A673 (cell line): ENCODE results near the gene KLK3. TPM values are rescaled to one million over a fixed set of nuclear protein-coding genes. Genes with fewer than 3 reads are reported as not detected.

Source experiments
- BruUV-seq: library from RNA; stranded (reverse); fragments of 400-500 nt; replicated peaks from 2 replicates; lab custom pipeline; 2021; lab: Mats Ljungman, UMichigan
- CTCF ChIA-PET: fragments of 300-600 bp; sonication (Branson Sonifier 250); formaldehyde crosslinking; loops from one replicate; lab custom pipeline; 2022; ENCODE audit warnings: antibody characterized with exemption; lab: Charles Lee
- POLR2A ChIA-PET: fragments of 300-600 bp; sonication (Branson Sonifier 250); formaldehyde crosslinking; loops from one replicate; lab custom pipeline; 2022; ENCODE audit warnings: antibody characterized with exemption; ENCODE audit not compliant: low non-redundant PET; lab: Charles Lee
- DNase-seq: peaks from one replicate; pipeline ENCODE4 v3.0.0-alpha.2; 2015; ENCODE audit warnings: low spot score
- H3K27ac ChIP-seq: fragments of 200-600 bp; sonication (generic); 2 replicates; pipeline ENCODE4 v1.5.1; 2016; ENCODE audit warnings: mixed run types, low read depth, mild to moderate bottlenecking, mixed read lengths, antibody characterized with exemption, low read length; ENCODE audit not compliant: poor library complexity, severe bottlenecking
- H3K27me3 ChIP-seq: fragments of 200-600 bp; sonication (generic); replicated peaks from 2 replicates; pipeline ENCODE4 v1.6.1; 2017; ENCODE audit warnings: mixed run types, low read depth, mild to moderate bottlenecking, mixed read lengths, antibody characterized with exemption, low read length; ENCODE audit not compliant: insufficient read depth, poor library complexity
- H3K36me3 ChIP-seq: fragments of 200-600 bp; sonication (generic); 2 replicates; pipeline ENCODE4 v1.6.1; 2016; ENCODE audit warnings: mixed run types, mild to moderate bottlenecking, mixed read lengths, antibody characterized with exemption, low read length; ENCODE audit not compliant: insufficient read depth, poor library complexity, severe bottlenecking
- H3K4me1 ChIP-seq: fragments of 200-600 bp; sonication (generic); 2 replicates; pipeline ENCODE4 v1.6.1; 2017; ENCODE audit warnings: mixed run types, mild to moderate bottlenecking, mixed read lengths, antibody characterized with exemption, low read length; ENCODE audit not compliant: insufficient read depth, poor library complexity, severe bottlenecking
- H3K4me3 ChIP-seq: fragments of 200-600 bp; sonication (generic); 2 replicates; pipeline ENCODE4 v1.5.1; 2016; ENCODE audit warnings: low read depth, mixed run types, mild to moderate bottlenecking, mixed read lengths, low read length; ENCODE audit not compliant: poor library complexity, severe bottlenecking
- H3K9me3 ChIP-seq: fragments of 200-600 bp; sonication (generic); 2 replicates; pipeline ENCODE4 v1.6.1; 2016; ENCODE audit warnings: mixed run types, low read depth, mild to moderate bottlenecking, mixed read lengths, antibody characterized with exemption, low read length; ENCODE audit not compliant: poor library complexity, severe bottlenecking
- EZH2 ChIP-seq: fragments of 200-600 bp; sonication (generic); IDR thresholded peaks from 2 replicates; pipeline ENCODE4 v1.6.1; 2017; ENCODE audit warnings: borderline replicate concordance, low read depth, mild to moderate bottlenecking, mixed read lengths, antibody characterized with exemption, low read length; ENCODE audit not compliant: poor library complexity, severe bottlenecking
- intact Hi-C: fragments of 100-400 bp; cut with micrococcal nuclease; formaldehyde crosslinking; loops from one replicate; pipeline ENCODE4 v1.10.0; 2022; ENCODE audit not compliant: unreplicated experiment
- total RNA-seq: library from RNA; stranded (reverse); gene quantifications from 2 replicates; pipeline ENCODE4 v1.2.3, GENCODE V29; 2021
- TF ChIP-seq, protein P1 (sequence below): fragments of 300-800, 200-600 bp; sonication (generic); conservative IDR thresholded peaks from 2 replicates; pipeline ENCODE4 v1.5.1; 2017; ENCODE audit warnings: low read depth, mild to moderate bottlenecking, antibody characterized with exemption, low read length, moderate library complexity, mixed read lengths

KLK3 gene
- total RNA-seq, 1 experiment from 2014 or later: not detected

- DNase-seq: peak; percentile 70
- POLR2A ChIA-PET: no interaction called here
Measured at GRCh38 chr19:50835785-50836542, 18.8 kb upstream of the KLK3 start.

DNA sequence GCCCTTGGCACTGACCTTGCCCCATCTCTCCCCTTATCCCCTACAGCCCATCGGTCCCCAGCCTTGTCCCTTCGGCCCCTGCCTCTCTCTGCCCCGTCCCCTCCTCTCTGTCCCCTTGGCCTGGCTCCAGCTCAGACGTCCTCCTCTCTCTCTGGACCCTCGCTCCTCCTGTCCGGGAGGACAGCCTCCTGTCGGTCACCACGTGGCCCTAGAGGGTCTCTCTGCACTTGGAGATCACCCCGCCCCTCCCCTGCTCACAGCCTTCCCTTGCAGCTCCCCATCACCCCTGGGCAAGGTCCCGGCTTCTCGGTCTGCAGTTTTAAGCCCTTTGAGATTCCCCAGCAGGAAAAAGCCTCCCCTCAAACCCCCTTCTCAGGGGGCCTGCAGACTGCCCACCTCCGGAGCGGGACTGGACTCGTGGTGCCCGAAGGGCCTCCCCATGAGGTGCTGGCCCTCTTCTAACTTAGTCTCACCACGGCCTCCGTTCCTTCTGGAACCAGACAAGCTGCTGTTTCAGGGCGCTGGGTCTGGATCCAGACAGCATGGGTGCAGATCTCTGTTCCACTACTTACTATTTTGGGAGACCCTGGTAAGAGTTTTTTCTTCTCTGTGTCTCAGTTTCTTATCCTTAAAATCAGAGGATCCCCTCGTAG, 18.0 kb upstream of the KLK3 start:
- Histone ChIP-seq H3K9me3 (no peaks in the 10 kb centered on the region), H3K27ac (no peak overlapping the region), H3K36me3 (no peaks in the 10 kb centered on the region), H3K27me3 (peaks cover 5% of the 10 kb centered on the region), H3K4me1 (peaks cover 3% of the 10 kb centered on the region), H3K4me3 (peak overlapping the region; percentile 61)
- intact Hi-C loops: no loop called here
- TF ChIP-seq EZH2: no peak
- TF ChIP-seq, protein P1, sequence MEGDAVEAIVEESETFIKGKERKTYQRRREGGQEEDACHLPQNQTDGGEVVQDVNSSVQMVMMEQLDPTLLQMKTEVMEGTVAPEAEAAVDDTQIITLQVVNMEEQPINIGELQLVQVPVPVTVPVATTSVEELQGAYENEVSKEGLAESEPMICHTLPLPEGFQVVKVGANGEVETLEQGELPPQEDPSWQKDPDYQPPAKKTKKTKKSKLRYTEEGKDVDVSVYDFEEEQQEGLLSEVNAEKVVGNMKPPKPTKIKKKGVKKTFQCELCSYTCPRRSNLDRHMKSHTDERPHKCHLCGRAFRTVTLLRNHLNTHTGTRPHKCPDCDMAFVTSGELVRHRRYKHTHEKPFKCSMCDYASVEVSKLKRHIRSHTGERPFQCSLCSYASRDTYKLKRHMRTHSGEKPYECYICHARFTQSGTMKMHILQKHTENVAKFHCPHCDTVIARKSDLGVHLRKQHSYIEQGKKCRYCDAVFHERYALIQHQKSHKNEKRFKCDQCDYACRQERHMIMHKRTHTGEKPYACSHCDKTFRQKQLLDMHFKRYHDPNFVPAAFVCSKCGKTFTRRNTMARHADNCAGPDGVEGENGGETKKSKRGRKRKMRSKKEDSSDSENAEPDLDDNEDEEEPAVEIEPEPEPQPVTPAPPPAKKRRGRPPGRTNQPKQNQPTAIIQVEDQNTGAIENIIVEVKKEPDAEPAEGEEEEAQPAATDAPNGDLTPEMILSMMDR: no peak
- ChIA-PET CTCF (no interaction called here), POLR2A (no interaction called here)
- no peak for DNase-seq
- BruUV-seq: no TSS peak

More at GRCh38 chr19:50835785-50836542, 18.8 kb upstream of the KLK3 start:
- Histone ChIP-seq H3K27ac (peak overlapping the region; percentile 17), H3K27me3 (peaks cover 3% of the 10 kb centered on the region), H3K9me3 (no peaks in the 10 kb centered on the region), H3K4me3 (peak overlapping the region; percentile 61), H3K36me3 (no peaks in the 10 kb centered on the region), H3K4me1 (peaks cover 3% of the 10 kb centered on the region)
- CTCF ChIA-PET: no interaction called here
- intact Hi-C loops: no loop called here
- no peak for TF ChIP-seq EZH2
- TF ChIP-seq, protein P1: no peak
- no TSS peak for BruUV-seq

GRCh38 chr19:50837300-50837699, 17.4 kb upstream of the KLK3 start:
- Histone ChIP-seq H3K4me1 (peaks cover 3% of the 10 kb centered on the region), H3K4me3 (no peak overlapping the region), H3K27ac (no peak overlapping the region), H3K9me3 (no peaks in the 10 kb centered on the region), H3K27me3 (peaks cover 11% of the 10 kb centered on the region), H3K36me3 (no peaks in the 10 kb centered on the region)
- no TSS peak for BruUV-seq
- ChIA-PET CTCF (no interaction called here), POLR2A (no interaction called here)
- DNase-seq: no peak
- intact Hi-C loops: no loop called here
- no peak for TF ChIP-seq EZH2
- TF ChIP-seq, protein P1: no peak
